ENCODE data around the gene TBC1D32.
"Not testable (repeated sequence)": the region's sequence is repeated elsewhere in the genome, so short reads cannot be mapped to it uniquely, and the experiment has no call there.

Gene TBC1D32

GRCh38 chr6:121305957-121306607, 28.2 kb downstream of the TBC1D32 start:
- TF ChIP-seq POLR2A (IDR thresholded peaks at IDR 0.05; ENCODE audit: low read depth, low read length): no peak
- no peak for DNase-seq (ENCODE audit: insufficient read length, low spot score)
- FAIRE-seq: no peak

- FAIRE-seq (no peak), DNase-seq (ENCODE audit: insufficient read length, low spot score) (no peak)
Observed at GRCh38 chr6:121302882-121303281, 31.4 kb downstream of the TBC1D32 start.

GRCh38 chr6:121301156-121301555, 33.1 kb downstream of the TBC1D32 start:
- not testable (repeated sequence) for DNase-seq (ENCODE audit: insufficient read length, low spot score); FAIRE-seq

More at GRCh38 chr6:121302882-121303281, 31.4 kb downstream of the TBC1D32 start:
- no peak for TF ChIP-seq POLR2A (IDR thresholded peaks at IDR 0.05; ENCODE audit: low read depth, low read length)

DNA sequence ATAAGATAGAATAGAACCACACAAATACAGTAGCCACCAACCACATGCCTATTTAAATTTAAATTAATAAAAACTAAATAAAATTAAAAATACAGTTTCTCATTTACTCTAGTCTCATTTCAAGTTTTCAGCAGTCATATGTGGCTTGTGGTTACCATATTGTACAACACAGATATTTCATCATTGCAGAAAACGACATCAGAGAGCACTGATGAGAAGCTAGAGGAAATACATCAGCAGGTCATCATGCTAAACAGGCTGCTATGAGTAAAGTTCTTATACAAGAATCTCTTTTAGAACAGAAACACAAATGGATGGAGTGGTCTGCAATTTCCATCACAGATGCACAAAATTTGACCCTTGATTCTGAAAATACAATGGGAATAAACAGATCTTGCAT, 36.6 kb downstream of the TBC1D32 start:
- no peak for DNase-seq (ENCODE audit: insufficient read length, low spot score)
- FAIRE-seq: no peak
- TF ChIP-seq POLR2A (IDR thresholded peaks at IDR 0.05; ENCODE audit: low read depth, low read length): no peak

DNA sequence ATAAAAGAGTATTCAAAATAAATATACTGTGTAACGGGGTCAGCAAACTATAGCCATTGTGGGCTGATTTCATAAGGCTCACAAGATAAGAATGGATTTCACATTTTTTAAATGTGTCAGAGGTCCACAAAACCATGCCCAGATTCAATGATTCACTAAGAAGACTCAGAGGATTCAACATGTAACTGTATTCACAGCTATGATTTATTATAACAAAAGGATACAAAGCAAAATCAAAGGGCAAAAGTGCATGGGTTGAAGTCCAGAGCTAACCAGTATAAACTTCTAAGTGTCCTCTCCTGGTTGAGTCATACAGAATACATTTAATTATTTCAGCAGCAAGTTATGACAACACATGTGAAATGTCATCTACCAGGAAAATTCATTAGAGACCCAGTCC, 49.2 kb downstream of the TBC1D32 start:
- FAIRE-seq (no peak), DNase-seq (ENCODE audit: insufficient read length, low spot score) (no peak)

DNA sequence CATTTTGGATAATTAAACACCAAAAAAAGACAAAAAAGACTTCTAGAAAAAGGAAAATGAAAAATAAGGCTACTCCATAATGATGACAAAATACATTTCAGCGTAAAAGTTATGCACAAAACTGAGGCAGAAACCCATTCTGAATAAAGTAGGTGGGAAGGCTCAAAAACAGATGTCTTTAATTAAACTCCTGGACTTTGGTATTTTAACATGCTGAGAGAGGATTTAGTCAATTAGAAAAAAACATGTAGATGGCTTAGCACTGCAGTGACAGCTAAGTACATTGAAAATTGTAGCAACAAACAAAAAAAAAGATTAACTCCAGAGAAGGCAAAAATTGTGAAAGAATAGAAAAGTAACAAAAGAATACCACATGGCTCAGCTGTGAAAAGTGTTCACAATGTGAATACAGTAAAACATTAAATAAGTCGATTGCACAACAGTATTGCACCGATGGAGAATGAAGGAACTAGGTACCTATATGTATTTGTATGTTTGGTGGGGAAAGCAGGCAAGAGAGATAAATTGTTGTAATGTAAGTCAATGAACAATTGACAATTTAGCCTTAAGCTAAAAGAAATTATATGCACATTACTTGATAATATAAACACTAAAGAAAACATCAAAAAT, 59.5 kb downstream of the TBC1D32 start:
- no peak for FAIRE-seq
- TF ChIP-seq POLR2A (IDR thresholded peaks at IDR 0.05; ENCODE audit: low read depth, low read length): no peak
- DNase-seq (ENCODE audit: insufficient read length, low spot score): no peak

More for the DNA sequence above, 49.2 kb downstream of the TBC1D32 start:
- no peak for TF ChIP-seq POLR2A (IDR thresholded peaks at IDR 0.05; ENCODE audit: low read depth, low read length)

GRCh38 chr6:121263742-121264141, 70.5 kb downstream of the TBC1D32 start:
- FAIRE-seq (no peak), DNase-seq (ENCODE audit: insufficient read length, low spot score) (no peak)
- TF ChIP-seq POLR2A (IDR thresholded peaks at IDR 0.05; ENCODE audit: low read depth, low read length): no peak

- FAIRE-seq: no peak
- no peak for TF ChIP-seq POLR2A (IDR thresholded peaks at IDR 0.05; ENCODE audit: low read depth, low read length)
- DNase-seq (ENCODE audit: insufficient read length, low spot score): no peak
Observed at GRCh38 chr6:121260651-121261102, 73.6 kb downstream of the TBC1D32 start.

DNA sequence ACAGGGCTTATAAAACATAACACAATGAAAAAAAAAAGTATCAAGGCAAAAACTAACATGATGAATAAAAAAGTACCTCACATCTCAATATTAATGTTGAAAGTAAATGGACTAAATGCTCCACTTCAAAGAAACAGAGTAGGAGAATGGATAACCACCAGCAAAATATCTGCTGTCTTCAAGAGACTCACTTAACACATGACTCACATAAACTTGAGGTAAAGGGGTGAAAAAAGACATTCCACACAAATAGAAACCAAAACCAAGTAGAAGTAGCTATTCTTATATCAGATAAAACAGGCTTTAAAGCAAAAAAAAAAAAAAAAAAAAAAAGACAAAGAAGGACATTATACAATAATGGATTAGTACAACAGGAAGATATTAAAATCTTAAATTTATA, 86.9 kb downstream of the TBC1D32 start:
- no peak for FAIRE-seq
- no peak for TF ChIP-seq POLR2A (IDR thresholded peaks at IDR 0.05; ENCODE audit: low read depth, low read length)
- no peak for DNase-seq (ENCODE audit: insufficient read length, low spot score)

- TF ChIP-seq POLR2A (IDR thresholded peaks at IDR 0.05; ENCODE audit: low read depth, low read length): no peak
- FAIRE-seq: no peak
- DNase-seq (ENCODE audit: insufficient read length, low spot score): no peak
Observed at GRCh38 chr6:121242386-121242785, 91.9 kb downstream of the TBC1D32 start.

- no peak for TF ChIP-seq POLR2A (IDR thresholded peaks at IDR 0.05; ENCODE audit: low read depth, low read length)
- DNase-seq (ENCODE audit: insufficient read length, low spot score) (no peak), FAIRE-seq (no peak)
Observed at GRCh38 chr6:121237859-121238258, 96.4 kb downstream of the TBC1D32 start.

- no peak for TF ChIP-seq POLR2A (IDR thresholded peaks at IDR 0.05; ENCODE audit: low read depth, low read length)
- no peak for FAIRE-seq
- no peak for DNase-seq (ENCODE audit: insufficient read length, low spot score)
Observed at GRCh38 chr6:121236984-121237383, 97.3 kb downstream of the TBC1D32 start.

DNA sequence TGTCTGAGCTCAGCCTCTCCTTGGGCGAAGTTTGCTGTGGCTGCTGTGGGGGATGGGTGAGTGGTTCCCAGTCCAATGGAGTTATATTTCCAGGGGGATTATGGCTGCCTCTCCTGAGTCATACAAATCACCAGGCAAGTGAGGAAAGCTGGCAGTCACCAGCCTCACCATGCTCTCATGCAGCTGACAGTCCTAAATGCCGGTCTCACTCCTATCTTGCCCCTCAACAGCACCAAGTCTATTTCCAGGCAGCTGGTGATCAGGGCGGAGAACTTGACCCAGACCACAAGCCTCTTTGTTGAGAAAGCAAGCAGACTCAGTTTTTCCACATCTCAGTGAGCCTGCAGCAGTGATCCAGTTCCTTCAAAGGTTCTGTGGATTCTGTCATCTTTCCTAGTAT, 98.9 kb downstream of the TBC1D32 start:
- no peak for TF ChIP-seq POLR2A (IDR thresholded peaks at IDR 0.05; ENCODE audit: low read depth, low read length)
- DNase-seq (ENCODE audit: insufficient read length, low spot score): no peak
- FAIRE-seq: no peak

- DNase-seq (ENCODE audit: insufficient read length, low spot score) (no peak), FAIRE-seq (no peak)
- TF ChIP-seq POLR2A (IDR thresholded peaks at IDR 0.05; ENCODE audit: low read depth, low read length): no peak
Observed at GRCh38 chr6:121223930-121224329, 110.3 kb downstream of the TBC1D32 start.

GRCh38 chr6:121223212-121223611, 111.1 kb downstream of the TBC1D32 start:
- TF ChIP-seq POLR2A (IDR thresholded peaks at IDR 0.05; ENCODE audit: low read depth, low read length): no peak
- FAIRE-seq (no peak), DNase-seq (ENCODE audit: insufficient read length, low spot score) (no peak)

Data from H54 (cell line).